Measurements from ENCODE around the gene PWP2.
"Not testable (repeated sequence)": the region's sequence is repeated elsewhere in the genome, so short reads cannot be mapped to it uniquely, and the experiment has no call there.

GRCh38 chr21:44171962-44172572 is 64.9 kb downstream of the PWP2 start:
- not testable (repeated sequence) for TF ChIP-seq POU6F1 (CRISPR knock-in tag; IDR thresholded peaks at IDR 0.05; ENCODE audit: borderline replicate concordance, low read depth); ZNF8 (CRISPR knock-in tag; IDR thresholded peaks at IDR 0.05); RARB (CRISPR knock-in tag; IDR thresholded peaks at IDR 0.05); TOX (CRISPR knock-in tag; IDR thresholded peaks at IDR 0.05; ENCODE audit: borderline replicate concordance); CSDC2 (CRISPR knock-in tag; IDR thresholded peaks at IDR 0.05); PATZ1 (CRISPR knock-in tag; IDR thresholded peaks at IDR 0.05; ENCODE audit: borderline replicate concordance); ZC3H10 (CRISPR knock-in tag; IDR thresholded peaks at IDR 0.05); CSRNP3 (CRISPR knock-in tag; IDR thresholded peaks at IDR 0.05); ARNTL (CRISPR knock-in tag; IDR thresholded peaks at IDR 0.05; ENCODE audit: borderline replicate concordance, low read depth); BACH2 (CRISPR knock-in tag; IDR thresholded peaks at IDR 0.05; ENCODE audit: borderline replicate concordance); ZFP30 (CRISPR knock-in tag; IDR thresholded peaks at IDR 0.05)
